ENCODE results near the gene FNDC11.

Gene FNDC11

DNA sequence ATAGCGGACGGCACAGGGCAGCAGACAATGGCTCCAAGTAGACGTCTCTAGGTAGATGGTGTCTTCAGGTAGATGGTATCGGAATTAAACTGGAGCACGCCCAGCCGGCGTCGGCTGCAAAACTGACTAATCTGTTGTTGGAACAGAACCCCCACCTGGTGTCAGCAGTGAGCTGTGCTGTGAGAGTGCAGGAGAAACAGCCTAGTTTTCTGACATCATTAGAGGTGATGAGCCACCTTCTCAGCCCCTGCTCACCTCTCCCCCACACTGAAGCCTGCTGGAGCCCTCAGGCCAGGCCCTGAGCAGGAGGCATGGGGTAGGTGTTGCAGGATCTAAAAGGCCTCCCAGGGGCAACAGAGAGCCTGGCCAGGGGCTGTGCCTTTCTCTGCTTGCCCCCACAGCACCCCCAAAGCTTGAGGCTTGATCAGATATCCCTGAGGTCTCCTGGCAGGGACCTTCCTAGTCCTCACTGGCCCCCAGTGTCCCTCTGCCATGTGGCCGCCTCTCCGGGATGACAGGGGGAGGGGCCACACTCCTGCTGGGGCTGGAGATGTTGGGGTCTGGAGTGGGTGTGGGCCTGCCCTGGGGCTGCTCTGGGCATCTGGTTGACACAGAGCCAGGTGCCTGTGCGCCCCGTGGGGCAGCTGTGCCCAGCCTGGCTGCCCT is 27.0 kb downstream of the FNDC11 start:
- peaks cover 16 to 43% of the 10 kb centered on the region in 2 experiments for H3K4me1 ChIP-seq (ENCODE audit: control insufficient read depth in 1 of 2, insufficient read depth in 1 of 2, low read depth in 1 of 2, low read length in 1 of 2)
- H3K36me3 ChIP-seq: no peaks in the 10 kb centered on the region
- H3K27me3 ChIP-seq: peaks cover 44% of the 10 kb centered on the region
- H3K9me3 ChIP-seq: no peaks in the 10 kb centered on the region
- TF ChIP-seq CTCF (IDR thresholded peaks at IDR 0.05): no peak
- H3K4me3 ChIP-seq (ENCODE audit: low read depth in 1 of 2, low read length in 1 of 2): no peak overlapping the region
- no peak overlapping the region for H3K27ac ChIP-seq

- H3K27me3 ChIP-seq: peaks cover 30% of the 10 kb centered on the region
- peaks cover 32 to 56% of the 10 kb centered on the region in 2 experiments for H3K4me1 ChIP-seq (ENCODE audit: control insufficient read depth in 1 of 2, insufficient read depth in 1 of 2, low read depth in 1 of 2, low read length in 1 of 2)
- H3K27ac ChIP-seq: no peak overlapping the region
- no peak for TF ChIP-seq CTCF (IDR thresholded peaks at IDR 0.05)
- H3K9me3 ChIP-seq: no peaks in the 10 kb centered on the region
- no peak overlapping the region for H3K4me3 ChIP-seq (ENCODE audit: low read depth in 1 of 2, low read length in 1 of 2)
- peaks cover 7% of the 10 kb centered on the region for H3K36me3 ChIP-seq
Observed at GRCh38 chr20:63582382-63583063, 28.6 kb downstream of the FNDC11 start.

DNA sequence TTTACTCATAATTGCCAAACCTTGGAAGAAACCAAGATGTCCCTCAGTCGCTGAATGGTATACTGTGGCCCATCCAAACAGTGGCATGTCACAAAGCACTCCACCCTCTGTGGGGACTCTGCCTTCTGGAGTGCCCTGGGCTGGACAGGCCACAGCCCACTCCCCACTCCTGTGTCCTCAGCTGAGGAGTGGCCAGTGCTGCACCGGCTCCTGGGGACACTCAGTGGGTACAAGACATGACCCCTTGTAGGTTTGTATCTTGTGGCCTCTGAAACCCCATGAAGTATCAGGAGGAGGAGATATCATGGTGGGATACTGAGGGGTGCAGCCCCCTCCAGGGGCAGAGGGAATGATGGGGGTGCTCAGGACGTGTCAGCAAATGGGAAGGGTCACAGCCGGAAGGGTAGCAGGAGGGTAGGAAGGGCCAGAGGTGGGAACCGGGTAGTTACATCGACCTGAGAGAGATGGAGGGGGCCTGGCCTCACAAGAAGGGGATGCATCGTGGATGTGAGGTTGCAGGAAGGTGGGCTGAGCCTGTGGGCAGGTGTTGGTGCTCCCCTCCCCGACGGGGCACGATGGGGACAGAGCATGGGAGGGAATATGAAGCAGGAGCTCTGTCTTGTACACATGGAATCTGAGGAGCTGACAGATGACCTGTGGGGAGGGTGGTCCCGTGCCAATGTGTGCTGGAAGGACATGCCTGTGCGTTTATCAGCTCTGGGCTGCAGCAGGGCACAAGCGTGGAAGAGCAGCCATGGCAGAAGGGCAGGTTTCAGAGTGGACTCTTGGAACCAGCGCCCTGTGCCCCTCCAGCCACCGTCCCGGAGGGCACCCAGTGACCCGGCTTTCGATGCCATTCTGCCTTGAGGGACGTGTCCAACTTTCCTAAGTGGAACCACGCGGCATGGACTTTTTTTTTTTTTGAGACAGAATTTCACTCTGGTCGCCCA is 31.9 kb downstream of the FNDC11 start:
- Histone ChIP-seq H3K4me3 (ENCODE audit: low read depth in 1 of 2, low read length in 1 of 2) (no peak overlapping the region), H3K27ac (peak overlapping the region; percentile 78), H3K27me3 (no peaks in the 10 kb centered on the region), H3K36me3 (peaks cover 39% of the 10 kb centered on the region), H3K4me1 (ENCODE audit: control insufficient read depth in 1 of 2, insufficient read depth in 1 of 2, low read depth in 1 of 2, low read length in 1 of 2) (peaks cover 34 to 38% of the 10 kb centered on the region in 2 experiments), H3K9me3 (no peaks in the 10 kb centered on the region)
- TF ChIP-seq CTCF (IDR thresholded peaks at IDR 0.05): no peak

DNA sequence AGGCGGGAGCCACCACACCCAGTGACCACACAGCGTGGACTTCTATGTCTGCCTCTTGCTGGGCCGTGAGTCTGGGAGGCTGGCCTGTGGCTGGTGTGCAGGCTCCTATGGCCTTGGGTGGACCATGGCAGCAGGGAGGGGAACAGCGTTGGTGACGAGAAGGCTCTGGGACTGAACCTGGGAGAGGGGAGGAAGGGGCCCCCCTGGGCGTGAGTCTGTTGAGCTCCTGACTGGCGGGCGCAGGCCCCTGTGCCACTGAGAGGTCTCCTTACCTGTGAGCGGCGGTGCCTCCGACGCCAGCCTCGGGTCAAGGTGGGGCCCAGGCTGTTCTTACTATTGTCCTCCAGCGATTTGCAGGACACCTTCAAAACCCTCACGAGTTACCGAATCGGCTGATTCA is 32.8 kb downstream of the FNDC11 start:
- H3K4me3 ChIP-seq (ENCODE audit: low read depth in 1 of 2, low read length in 1 of 2): no peak overlapping the region
- H3K27ac ChIP-seq: peak overlapping the region; percentile 78
- no peaks in the 10 kb centered on the region for H3K27me3 ChIP-seq
- no peak for TF ChIP-seq CTCF (IDR thresholded peaks at IDR 0.05)
- H3K4me1 ChIP-seq (ENCODE audit: control insufficient read depth in 1 of 2, insufficient read depth in 1 of 2, low read depth in 1 of 2, low read length in 1 of 2): peaks cover 34% of the 10 kb centered on the region in 2 experiments
- no peaks in the 10 kb centered on the region for H3K9me3 ChIP-seq
- H3K36me3 ChIP-seq: peaks cover 48% of the 10 kb centered on the region

GRCh38 chr20:63587256-63587655 is 33.3 kb downstream of the FNDC11 start:
- H3K27ac ChIP-seq: no peak overlapping the region
- no peak overlapping the region for H3K4me3 ChIP-seq (ENCODE audit: low read depth in 1 of 2, low read length in 1 of 2)
- H3K36me3 ChIP-seq: peaks cover 53% of the 10 kb centered on the region
- H3K9me3 ChIP-seq: no peaks in the 10 kb centered on the region
- H3K4me1 ChIP-seq (ENCODE audit: control insufficient read depth in 1 of 2, insufficient read depth in 1 of 2, low read depth in 1 of 2, low read length in 1 of 2): peaks cover 34% of the 10 kb centered on the region in 2 experiments
- no peaks in the 10 kb centered on the region for H3K27me3 ChIP-seq
- TF ChIP-seq CTCF (IDR thresholded peaks at IDR 0.05): no peak

Data from neutrophil (primary cell).